ENCODE data around the gene MACROD1. TPM values are rescaled to one million over a fixed set of nuclear protein-coding genes. Genes with fewer than 3 reads are reported as not detected.
"Not testable (repeated sequence)": the region's sequence is repeated elsewhere in the genome, so short reads cannot be mapped to it uniquely, and the experiment has no call there.

Gene MACROD1
- total RNA-seq, 1 donor from 2014 or later, result 27.8 TPM

DNA sequence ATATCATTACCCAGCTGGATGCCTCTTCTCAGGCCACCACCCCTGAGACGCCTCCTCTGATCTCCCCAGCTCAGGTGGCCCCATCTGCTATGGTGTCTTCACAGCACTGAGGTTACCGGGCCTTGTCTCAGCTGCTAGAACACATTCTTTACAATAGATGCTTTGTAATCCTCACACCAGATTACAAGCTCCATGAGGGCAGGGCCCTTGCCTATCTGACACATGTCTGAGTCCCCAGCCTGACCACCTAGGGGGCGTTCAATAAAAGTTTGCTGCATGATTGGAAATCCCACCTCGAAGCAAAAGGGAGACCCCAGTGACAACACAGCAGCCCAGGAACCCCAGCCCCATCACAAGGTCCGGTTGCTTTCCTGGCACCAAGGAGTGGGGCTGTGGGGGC, 2.0 kb downstream of the MACROD1 start:
- TF ChIP-seq, protein P1, sequence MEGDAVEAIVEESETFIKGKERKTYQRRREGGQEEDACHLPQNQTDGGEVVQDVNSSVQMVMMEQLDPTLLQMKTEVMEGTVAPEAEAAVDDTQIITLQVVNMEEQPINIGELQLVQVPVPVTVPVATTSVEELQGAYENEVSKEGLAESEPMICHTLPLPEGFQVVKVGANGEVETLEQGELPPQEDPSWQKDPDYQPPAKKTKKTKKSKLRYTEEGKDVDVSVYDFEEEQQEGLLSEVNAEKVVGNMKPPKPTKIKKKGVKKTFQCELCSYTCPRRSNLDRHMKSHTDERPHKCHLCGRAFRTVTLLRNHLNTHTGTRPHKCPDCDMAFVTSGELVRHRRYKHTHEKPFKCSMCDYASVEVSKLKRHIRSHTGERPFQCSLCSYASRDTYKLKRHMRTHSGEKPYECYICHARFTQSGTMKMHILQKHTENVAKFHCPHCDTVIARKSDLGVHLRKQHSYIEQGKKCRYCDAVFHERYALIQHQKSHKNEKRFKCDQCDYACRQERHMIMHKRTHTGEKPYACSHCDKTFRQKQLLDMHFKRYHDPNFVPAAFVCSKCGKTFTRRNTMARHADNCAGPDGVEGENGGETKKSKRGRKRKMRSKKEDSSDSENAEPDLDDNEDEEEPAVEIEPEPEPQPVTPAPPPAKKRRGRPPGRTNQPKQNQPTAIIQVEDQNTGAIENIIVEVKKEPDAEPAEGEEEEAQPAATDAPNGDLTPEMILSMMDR (conservative IDR thresholded peaks at IDR 0.05; ENCODE audit: low read depth, low read length), result no peak
- H3K4me3 ChIP-seq (ENCODE audit: low read depth, low read length), result no peak overlapping the region
- no peak for DNase-seq (ENCODE audit: low read depth)

DNA sequence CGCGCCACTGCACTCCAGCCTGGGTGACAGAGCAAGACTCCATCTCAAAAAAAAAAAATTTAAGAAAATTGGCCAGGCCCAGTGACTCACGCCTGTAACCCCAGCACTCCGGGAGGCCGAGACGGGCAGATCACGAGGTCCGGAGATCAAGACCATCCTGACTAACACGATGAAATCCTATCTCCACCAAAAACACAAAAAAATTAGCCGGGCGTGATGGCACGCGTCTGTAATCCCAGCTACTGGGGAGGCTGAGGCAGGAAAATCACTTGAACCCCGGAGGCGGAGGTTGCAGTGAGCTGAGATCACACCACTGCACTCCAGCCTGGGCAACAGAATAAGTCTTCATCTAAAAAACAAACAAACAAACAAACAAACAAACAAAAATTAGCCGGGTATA, 3.1 kb downstream of the MACROD1 start:
- not testable (repeated sequence) for DNase-seq (ENCODE audit: low read depth)

DNA sequence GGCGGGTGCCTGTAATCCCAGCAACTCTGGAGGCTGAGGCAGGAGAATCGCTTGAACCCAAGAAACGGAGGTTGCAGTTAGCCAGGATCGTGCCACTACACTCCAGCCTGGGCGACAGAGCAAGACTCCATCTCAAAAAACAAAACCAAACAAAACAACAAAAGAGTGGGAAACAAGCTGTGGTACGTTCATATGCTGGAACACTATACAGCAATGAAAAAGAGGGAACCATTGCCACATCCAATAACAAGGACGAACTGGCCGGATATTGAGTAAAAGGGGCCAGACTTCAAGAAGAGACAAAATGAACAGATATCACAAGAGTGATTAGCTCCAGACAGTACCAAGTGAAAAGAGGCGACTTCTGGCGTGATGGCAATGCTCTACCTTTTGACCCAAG, 4.9 kb downstream of the MACROD1 start:
- H3K4me3 ChIP-seq (ENCODE audit: low read depth, low read length), result no peak overlapping the region
- TF ChIP-seq, protein P1 (conservative IDR thresholded peaks at IDR 0.05; ENCODE audit: low read depth, low read length), result no peak

More for the DNA sequence above, 3.1 kb downstream of the MACROD1 start:
- H3K4me3 ChIP-seq (ENCODE audit: low read depth, low read length), result not testable (repeated sequence)

DNA sequence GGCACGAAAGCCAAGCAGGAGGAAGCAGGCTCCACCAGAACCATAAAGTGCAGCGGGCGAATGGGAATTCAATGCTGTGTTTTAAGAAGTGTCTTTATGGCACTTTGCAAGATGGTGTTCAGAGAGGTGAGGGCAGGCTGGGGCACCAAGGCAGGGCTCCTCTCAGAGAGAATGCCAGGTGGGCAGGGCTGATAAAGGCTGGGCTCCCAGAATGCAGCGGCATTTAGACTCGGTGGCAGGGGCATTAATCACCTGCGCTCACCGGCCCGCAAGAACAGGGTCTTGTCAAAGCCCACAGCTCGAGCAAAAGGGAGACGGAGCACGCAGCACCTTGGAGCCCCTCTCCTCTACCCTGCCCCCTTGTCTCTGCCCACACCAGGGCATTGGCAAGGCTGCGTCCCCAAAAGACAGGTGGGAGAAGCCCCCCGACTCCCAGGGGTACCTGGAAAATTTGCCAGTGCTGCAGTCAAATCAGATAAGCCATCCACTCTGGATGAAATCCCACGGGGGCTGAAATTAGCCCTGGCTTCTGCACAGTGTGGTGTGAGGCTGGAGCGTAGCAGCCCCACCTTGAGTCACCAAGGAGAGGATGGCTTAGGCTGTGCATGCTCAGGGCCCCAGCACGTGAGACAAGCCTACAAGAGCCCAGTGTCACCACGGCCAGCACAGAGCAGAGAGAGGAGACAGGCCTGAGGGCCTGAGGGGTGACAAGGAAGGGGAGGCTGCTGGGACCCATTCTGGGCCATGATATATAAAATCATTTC, 8.1 kb downstream of the MACROD1 start:
- no peak overlapping the region for H3K4me3 ChIP-seq (ENCODE audit: low read depth, low read length)
- DNase-seq (ENCODE audit: low read depth), result no peak
- TF ChIP-seq, protein P1 (conservative IDR thresholded peaks at IDR 0.05; ENCODE audit: low read depth, low read length), result no peak

More for the DNA sequence above, 4.9 kb downstream of the MACROD1 start:
- no peak for DNase-seq (ENCODE audit: low read depth)

DNA sequence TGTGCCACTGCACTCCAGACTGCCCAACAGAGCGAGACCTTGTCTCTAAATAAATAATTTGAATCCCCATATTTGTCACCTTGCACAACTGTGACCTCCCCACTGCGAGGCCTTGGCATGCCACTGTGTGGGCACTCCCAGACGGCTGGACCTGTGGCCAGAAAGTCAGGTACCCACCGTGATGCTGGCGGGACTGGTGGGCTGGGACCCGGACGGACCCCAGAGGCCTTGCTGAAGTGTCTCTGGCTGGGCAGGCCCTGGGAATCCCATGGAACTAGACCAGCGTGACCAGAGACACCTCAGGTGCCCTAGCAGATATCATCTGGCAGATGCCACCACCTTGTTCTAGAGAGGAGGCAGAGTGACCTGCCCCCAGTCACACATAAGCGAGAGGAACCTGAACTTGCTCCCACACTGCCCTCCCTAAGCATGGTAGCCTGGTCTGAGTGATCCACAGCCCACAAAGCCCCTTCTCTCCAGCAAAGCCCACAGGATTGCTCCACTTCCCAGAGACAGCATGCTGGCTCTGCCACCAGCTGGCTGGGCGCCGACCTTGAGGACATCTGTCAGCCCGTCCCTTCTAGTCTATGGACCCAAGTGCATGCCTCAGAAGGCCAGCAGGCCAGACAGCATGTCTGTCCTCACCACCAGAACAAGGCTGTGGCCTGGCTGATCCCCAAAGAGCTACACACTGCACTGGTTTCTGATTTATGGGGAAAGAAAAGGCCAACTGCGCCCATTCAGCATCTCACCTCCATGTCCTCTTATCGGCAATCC, 9.5 kb downstream of the MACROD1 start:
- TF ChIP-seq, protein P1 (conservative IDR thresholded peaks at IDR 0.05; ENCODE audit: low read depth, low read length), result no peak
- no peak overlapping the region for H3K4me3 ChIP-seq (ENCODE audit: low read depth, low read length)
- DNase-seq (ENCODE audit: low read depth), result no peak

DNA sequence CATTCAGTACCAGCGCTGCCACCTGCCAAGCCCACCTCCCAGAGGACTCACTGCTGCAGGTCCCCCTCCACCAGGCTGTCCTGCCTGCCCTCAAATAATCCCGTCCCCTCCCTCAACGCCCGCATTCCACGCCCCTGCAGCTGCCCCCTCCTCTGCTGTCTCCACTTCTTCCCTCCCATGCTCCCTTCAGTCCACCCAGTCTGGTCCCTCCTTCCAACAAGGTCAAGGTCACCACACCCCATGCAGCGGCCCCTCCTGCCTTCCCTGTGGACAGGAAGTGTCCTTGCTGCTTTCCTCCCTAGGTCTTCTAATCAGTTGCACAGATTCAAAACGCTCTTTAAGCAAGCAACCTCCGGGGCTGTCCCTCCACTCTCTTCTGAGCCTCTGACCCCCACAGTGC, 12.1 kb downstream of the MACROD1 start:
- TF ChIP-seq, protein P1 (conservative IDR thresholded peaks at IDR 0.05; ENCODE audit: low read depth, low read length), result no peak
- no peak overlapping the region for H3K4me3 ChIP-seq (ENCODE audit: low read depth, low read length)
- no peak for DNase-seq (ENCODE audit: low read depth)

DNA sequence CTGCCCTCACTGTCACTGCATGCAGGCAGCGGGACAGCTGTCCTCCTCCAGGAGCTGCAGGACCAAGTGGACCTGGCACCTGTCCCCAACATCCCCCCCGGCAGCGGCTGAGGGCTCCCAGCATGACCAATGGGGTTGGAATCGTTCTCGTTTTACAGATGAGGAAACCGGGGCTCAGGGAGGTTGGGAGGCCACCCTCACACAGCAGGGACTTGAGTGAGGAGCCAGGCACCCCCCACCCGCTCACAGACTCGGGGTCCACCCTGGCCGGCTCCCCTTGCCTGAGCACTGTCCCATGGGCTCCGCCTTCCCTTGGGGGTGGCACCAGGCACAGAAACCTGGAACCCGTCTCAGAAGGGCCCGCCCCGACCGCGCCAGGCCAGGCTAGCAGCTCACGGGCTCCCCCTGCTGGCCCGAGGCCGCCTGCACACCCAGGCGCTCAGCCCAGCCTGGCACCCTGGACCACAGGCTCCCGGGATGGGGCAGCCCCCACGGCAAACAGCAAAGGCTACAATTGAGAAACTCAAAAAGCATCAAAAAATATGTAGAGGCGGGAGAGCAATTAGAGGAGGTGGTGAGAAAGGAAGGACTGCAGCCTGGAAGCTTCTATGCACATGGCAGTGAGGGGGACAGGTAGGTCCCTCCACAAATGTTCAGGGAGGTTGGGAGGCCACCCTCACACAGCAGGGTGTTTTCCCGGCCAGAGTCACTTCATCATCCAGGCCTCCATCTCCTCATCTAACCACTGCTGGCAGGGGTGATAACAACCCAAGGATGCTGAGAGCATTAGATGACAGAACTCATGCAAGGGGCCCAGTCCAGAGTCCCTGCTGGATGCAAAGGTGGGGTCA, 12.8 kb downstream of the MACROD1 start:
- TF ChIP-seq, protein P1 (conservative IDR thresholded peaks at IDR 0.05; ENCODE audit: low read depth, low read length), result peak; percentile 98
- DNase-seq (ENCODE audit: low read depth), result no peak
- no peak overlapping the region for H3K4me3 ChIP-seq (ENCODE audit: low read depth, low read length)

Measured in epithelial cell of proximal tubule (primary cell).